D721Med (cell line): ENCODE data around the gene FBN3.

ENCODE experiments used
- DNase-seq: peaks from one replicate; pipeline ENCODE4 v3.0.0; 2011; ENCODE audit warnings: low spot score; ENCODE audit not compliant: insufficient read length
- FAIRE-seq: peaks from 2 replicates; lab custom pipeline; 2011; peaks lifted over from hg19 to GRCh38; lab: Jason Lieb, UNC
- CTCF ChIP-seq: IDR thresholded peaks from 2 replicates; pipeline ENCODE4 v1.5.1; 2012; ENCODE audit warnings: mild to moderate bottlenecking, control low read depth; ENCODE audit not compliant: insufficient read depth; ENCODE audit errors: missing control alignments

The FBN3 gene

GRCh38 chr19:8056533-8056932 is 92.9 kb downstream of the FBN3 start:
- FAIRE-seq, result no peak
- no peak for DNase-seq
- TF ChIP-seq CTCF, result no peak

GRCh38 chr19:8054169-8054568 is 95.2 kb downstream of the FBN3 start:
- DNase-seq, result peak; percentile 15
- no peak for FAIRE-seq
- TF ChIP-seq CTCF, result no peak

GRCh38 chr19:8052464-8052859 is 96.9 kb downstream of the FBN3 start, which contains the start of gene CCL25:
Gene CCL25 (plus strand): TSS chr19:8052760. CDS start chr19:8053050, 290 bp downstream.
- DNase-seq (peak; percentile 3), FAIRE-seq (no peak)
- no peak for TF ChIP-seq CTCF

- FAIRE-seq (no peak), DNase-seq (no peak)
- no peak for TF ChIP-seq CTCF
Measured at GRCh38 chr19:8050274-8051096, 98.9 kb downstream of the FBN3 start.

- FAIRE-seq, result no peak
- DNase-seq, result no peak
- no peak for TF ChIP-seq CTCF
Measured at GRCh38 chr19:8046569-8047165, 102.7 kb downstream of the FBN3 start.

- no peak for FAIRE-seq
- peak; percentile 8 for DNase-seq
- no peak for TF ChIP-seq CTCF
Measured at GRCh38 chr19:8045872-8046568, 103.4 kb downstream of the FBN3 start.

- FAIRE-seq, result no peak
- peak; percentile 3 for DNase-seq
- TF ChIP-seq CTCF, result no peak
Measured at GRCh38 chr19:8044018-8044417, 105.4 kb downstream of the FBN3 start.
